Suprapubic skin (tissue), 4 donors: ENCODE data around the gene SERTAD2. TPM values are rescaled to one million over a fixed set of nuclear protein-coding genes. Genes with fewer than 3 reads are reported as not detected.

Source experiments
- DNase-seq, 2 donors: peaks; one replicate each; pipeline ENCODE4 v3.0.0-alpha.2; 2019; ENCODE audit warnings: low spot score in 2 of 2
- H3K27ac ChIP-seq: fragments of 200-600 bp; sonication (generic); one replicate; pipeline ENCODE4 v1.5.1; 2019
- H3K27me3 ChIP-seq: fragments of 200-600 bp; sonication (generic); one replicate; pipeline ENCODE4 v1.5.1; 2019
- H3K36me3 ChIP-seq: fragments of 200-600 bp; sonication (generic); one replicate; pipeline ENCODE4 v1.5.1; 2019
- H3K4me1 ChIP-seq: fragments of 200-600 bp; sonication (generic); one replicate; pipeline ENCODE4 v1.5.1; 2019
- H3K4me3 ChIP-seq: fragments of 200-600 bp; sonication (generic); one replicate; pipeline ENCODE4 v1.5.1; 2019; ENCODE audit warnings: mild to moderate bottlenecking
- H3K9me3 ChIP-seq: fragments of 200-600 bp; sonication (generic); one replicate; pipeline ENCODE4 v1.5.1; 2019
- CTCF ChIP-seq, 2 donors: fragments of 200-600 bp in 1 of 2; fragments of 450-650 bp in 1 of 2; sonication (generic) in 1 of 2; IDR thresholded peaks; one replicate each; pipeline ENCODE4 v1.5.1; 2016 to 2019; ENCODE audit warnings: antibody characterized with exemption in 2 of 2, mild to moderate bottlenecking in 1 of 2, moderate library complexity in 1 of 2
- EP300 ChIP-seq: sonication (generic); formaldehyde crosslinking; IDR thresholded peaks from one replicate; pipeline ENCODE4 v1.6.1; 2017; ENCODE audit warnings: antibody characterized with exemption
- POLR2A ChIP-seq, 2 donors: fragments of 450-650 bp; IDR thresholded peaks; one replicate each; pipeline ENCODE4 v1.6.1; 2017; ENCODE audit warnings: antibody characterized with exemption in 2 of 2, mild to moderate bottlenecking in 2 of 2, moderate library complexity in 2 of 2
- POLR2AphosphoS5 ChIP-seq, 3 donors: sonication (generic); formaldehyde crosslinking; IDR thresholded peaks; one replicate each; pipeline ENCODE4 v1.6.1; 2017; ENCODE audit warnings: antibody characterized with exemption in 3 of 3
- WGBS: methylation state at CpG from one replicate; pipeline ENCODE4 v1.1.5; 2018; 5-methylcytosine and 5-hydroxymethylcytosine counted together
- total RNA-seq, 4 donors: library from RNA; depleted of rRNA; stranded (reverse); fragments of >200 nt; gene quantifications; one replicate each; pipeline ENCODE4 v1.1.0, GENCODE V29; 2016

Gene SERTAD2
- total RNA-seq, 4 donors from 2014 or later = 23.7 to 36.4 (median 30.9) TPM

- peaks cover 22% of the 10 kb centered on the region for H3K4me1 ChIP-seq
- no peak overlapping the region for H3K27ac ChIP-seq
- H3K27me3 ChIP-seq = no peaks in the 10 kb centered on the region
- DNase-seq = no peak
- no peak for TF ChIP-seq POLR2A (IDR thresholded peaks at IDR 0.05)
- TF ChIP-seq EP300 = no peak
- TF ChIP-seq POLR2AphosphoS5 (IDR thresholded peaks at IDR 0.05) = no peak
- no peak for TF ChIP-seq CTCF (IDR thresholded peaks at IDR 0.05)
- 93% methylated on average over 2 of the region's 2 CpGs for WGBS
- no peak overlapping the region for H3K4me3 ChIP-seq
- H3K9me3 ChIP-seq = no peaks in the 10 kb centered on the region
- H3K36me3 ChIP-seq = no peaks in the 10 kb centered on the region
These were observed 2.7 kb upstream of the SERTAD2 start for GRCh38 chr2:64656379-64656778.

- TF ChIP-seq EP300 (no peak), CTCF (IDR thresholded peaks at IDR 0.05) (no peak)
- WGBS = 71% methylated on average over 3 of the region's 3 CpGs
- H3K27me3 ChIP-seq = no peaks in the 10 kb centered on the region
- H3K4me3 ChIP-seq = no peak overlapping the region
- no peak for DNase-seq
- H3K9me3 ChIP-seq = no peaks in the 10 kb centered on the region
- peaks cover 27% of the 10 kb centered on the region for H3K4me1 ChIP-seq
- H3K36me3 ChIP-seq = no peaks in the 10 kb centered on the region
- peak overlapping the region; percentile 28 for H3K27ac ChIP-seq
These were observed 2.2 kb upstream of the SERTAD2 start for GRCh38 chr2:64655873-64656272.

- WGBS = 29% methylated on average over 7 of the region's 7 CpGs
- Histone ChIP-seq H3K36me3 (no peaks in the 10 kb centered on the region), H3K27ac (peak overlapping the region; percentile 99), H3K9me3 (no peaks in the 10 kb centered on the region), H3K4me3 (peak overlapping the region; percentile 95), H3K4me1 (peaks cover 34% of the 10 kb centered on the region), H3K27me3 (no peaks in the 10 kb centered on the region)
- TF ChIP-seq CTCF (IDR thresholded peaks at IDR 0.05) (no peak), EP300 (no peak), POLR2A (IDR thresholded peaks at IDR 0.05) (no peak), POLR2AphosphoS5 (IDR thresholded peaks at IDR 0.05) (no peak)
- no peak for DNase-seq
These were observed 1.4 kb upstream of the SERTAD2 start for GRCh38 chr2:64655018-64655664.

- no peak for TF ChIP-seq CTCF (IDR thresholded peaks at IDR 0.05)
- TF ChIP-seq POLR2AphosphoS5 (IDR thresholded peaks at IDR 0.05) = peak; percentile 39 to 88 (median 58)
- TF ChIP-seq POLR2A (IDR thresholded peaks at IDR 0.05) = peak in 1 of 2 donors; percentile 81
- no peak for TF ChIP-seq EP300
- H3K27me3 ChIP-seq = no peaks in the 10 kb centered on the region
- no peaks in the 10 kb centered on the region for H3K9me3 ChIP-seq
- peaks cover 43% of the 10 kb centered on the region for H3K4me1 ChIP-seq
- peak; percentile 91 to 92 for DNase-seq
- peak overlapping the region; percentile 99 for H3K27ac ChIP-seq
- no peaks in the 10 kb centered on the region for H3K36me3 ChIP-seq
- H3K4me3 ChIP-seq = peak overlapping the region; percentile 95
- 0% methylated on average over 8 of the region's 70 CpGs for WGBS
These were observed 524 bp upstream of the SERTAD2 start for GRCh38 chr2:64654063-64654811.
